ENCODE data around the gene ATP11A.

DNA sequence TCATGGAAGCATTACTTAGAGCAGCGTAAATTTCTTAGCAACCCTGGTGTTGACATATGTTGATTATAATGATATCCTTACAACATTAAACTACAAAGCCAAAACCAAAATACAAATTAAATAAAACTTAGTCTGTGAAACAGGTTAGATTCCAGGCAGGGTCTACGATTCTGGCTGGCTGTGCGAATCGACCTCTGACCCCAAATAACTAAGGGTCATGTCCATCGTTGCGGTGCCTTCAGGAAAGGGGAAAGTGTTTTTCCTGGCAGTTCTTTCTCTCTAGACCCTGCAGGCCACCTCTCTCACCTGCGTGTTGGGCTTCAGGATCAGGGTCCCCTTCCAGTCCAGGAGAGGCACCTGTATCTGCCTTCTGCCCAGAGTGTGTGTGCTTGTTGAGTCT, 66.2 kb downstream of the ATP11A start:
- no peak for TF ChIP-seq FOXP2 (optimal IDR thresholded peaks at IDR 0.05; ENCODE audit: control extremely low read depth, extremely low read length, insufficient read depth)
- no peak for TF ChIP-seq EZH2 (IDR thresholded peaks at IDR 0.05)
- no peak for TF ChIP-seq POLR2AphosphoS5 (IDR thresholded peaks at IDR 0.05; ENCODE audit: borderline replicate concordance, low read depth, low read length)
